ENCODE measurements around the gene ZNF629. TPM values are rescaled to one million over a fixed set of nuclear protein-coding genes. Genes with fewer than 3 reads are reported as not detected.
A peak's percentile ranks its signal among the peaks of the same experiment; 100 is the strongest.

Gene ZNF629
- total and polyA plus RNA-seq, 7 donors: 3.0 to 12.1 (median 8.4) TPM

- Histone ChIP-seq H3K27me3 (no peaks in the 10 kb centered on the region), H3K9me3 (no peaks in the 10 kb centered on the region), H3K4me1 (peaks cover 0 to 22% (median 18%) of the 10 kb centered on the region in 4 donors), H3K4me3 (no peak overlapping the region), H3K36me3 (no peaks in the 10 kb centered on the region), H3K27ac (no peak overlapping the region)
- TF ChIP-seq POLR2A (IDR thresholded peaks at IDR 0.05): no peak
- TF ChIP-seq EP300 (IDR thresholded peaks at IDR 0.05): no peak
- no peak for TF ChIP-seq POLR2AphosphoS5 (IDR thresholded peaks at IDR 0.05)
- no peak for TF ChIP-seq CTCF (IDR thresholded peaks at IDR 0.05)
- WGBS, 2 donors: 78 to 94% methylated on average over 5 of the region's 5 CpGs
- DNase-seq: no peak
- intact Hi-C loops (cut with DNase I): no loop called here
Measured at GRCh38 chr16:30808146-30808545, 21.1 kb upstream of the ZNF629 start.

- H3K4me1 ChIP-seq: peaks cover 0 to 22% (median 18%) of the 10 kb centered on the region in 4 donors
- intact Hi-C loops (cut with DNase I): loop anchor here (1.0 kb wide), 1 partner anchor 18 kb away; the partner anchor contains the start of gene ZNF629
- WGBS, 2 donors: 1 to 2% methylated on average over 62 of the region's 62 CpGs
- H3K36me3 ChIP-seq: no peaks in the 10 kb centered on the region
- H3K27me3 ChIP-seq: no peaks in the 10 kb centered on the region
- TF ChIP-seq CTCF (IDR thresholded peaks at IDR 0.05): no peak
- peak; percentile 95 to 98 (median 97) for TF ChIP-seq POLR2AphosphoS5 (IDR thresholded peaks at IDR 0.05)
- peak; percentile 95 to 97 for TF ChIP-seq POLR2A (IDR thresholded peaks at IDR 0.05)
- TF ChIP-seq EP300 (IDR thresholded peaks at IDR 0.05): peak in 1 of 4 donors; percentile 40
- peak overlapping the region; percentile 91 to 96 (median 93) for H3K27ac ChIP-seq
- peak overlapping the region; percentile 67 to 89 (median 76) for H3K4me3 ChIP-seq
- H3K9me3 ChIP-seq: no peaks in the 10 kb centered on the region
- peak; percentile 95 for DNase-seq
Measured at GRCh38 chr16:30805370-30806169, 18.6 kb upstream of the ZNF629 start.

GRCh38 chr16:30805056-30805369 is 18.0 kb upstream of the ZNF629 start:
- H3K4me1 ChIP-seq: peaks cover 0 to 22% (median 18%) of the 10 kb centered on the region in 4 donors
- no peak for DNase-seq

GRCh38 chr16:30802936-30803335 is 15.9 kb upstream of the ZNF629 start:
- intact Hi-C loops (cut with DNase I): no loop called here
- Histone ChIP-seq H3K4me3 (no peak overlapping the region), H3K27ac (no peak overlapping the region), H3K36me3 (no peaks in the 10 kb centered on the region), H3K4me1 (peaks cover 0 to 22% (median 18%) of the 10 kb centered on the region in 4 donors), H3K9me3 (no peaks in the 10 kb centered on the region), H3K27me3 (no peaks in the 10 kb centered on the region)
- 80 to 82% methylated on average over 3 of the region's 3 CpGs for WGBS, 2 donors
- no peak for DNase-seq
- TF ChIP-seq CTCF (IDR thresholded peaks at IDR 0.05) (no peak), POLR2AphosphoS5 (IDR thresholded peaks at IDR 0.05) (no peak), EP300 (IDR thresholded peaks at IDR 0.05) (no peak), POLR2A (IDR thresholded peaks at IDR 0.05) (no peak)

More at GRCh38 chr16:30805056-30805369, 18.0 kb upstream of the ZNF629 start:
- Histone ChIP-seq H3K36me3 (no peaks in the 10 kb centered on the region), H3K27ac (peak overlapping the region; percentile 91 to 96 (median 93)), H3K9me3 (no peaks in the 10 kb centered on the region), H3K27me3 (no peaks in the 10 kb centered on the region), H3K4me3 (peak overlapping the region; percentile 67 to 89 (median 76))
- intact Hi-C loops (cut with DNase I): loop anchor here (1.0 kb wide), 1 partner anchor 18 kb away; the partner anchor contains the start of gene ZNF629
- WGBS, 2 donors: 25 to 54% methylated on average over 8 of the region's 8 CpGs
- TF ChIP-seq EP300 (IDR thresholded peaks at IDR 0.05) (no peak), POLR2AphosphoS5 (IDR thresholded peaks at IDR 0.05) (no peak), POLR2A (IDR thresholded peaks at IDR 0.05) (no peak), CTCF (IDR thresholded peaks at IDR 0.05) (no peak)
